HCT116 (cell line): ENCODE results near the gene PARVB. TPM values are rescaled to one million over a fixed set of nuclear protein-coding genes. Genes with fewer than 3 reads are reported as not detected.

Experiments
- ATAC-seq: fragments of 200-7000 bp; cut with Tn5 transposase; 2 replicates; pipeline ENCODE4 v1.9.1; 2020; ENCODE audit warnings: mild to moderate bottlenecking, moderate library complexity
- BruUV-seq: library from RNA; stranded (reverse); fragments of 400-500 nt; replicated peaks from 2 replicates; lab custom pipeline; 2021; lab: Mats Ljungman, UMichigan
- CTCF ChIA-PET: fragments of 300-600 bp; sonication (Branson Sonifier 250); formaldehyde crosslinking; loops from one replicate; lab custom pipeline; 2021; ENCODE audit warnings: antibody characterized with exemption; lab: Charles Lee
- POLR2A ChIA-PET: fragments of 300-600, 350-600 bp; sonication (Branson Sonifier 250); formaldehyde crosslinking; loops from one replicate; lab custom pipeline; 2021; ENCODE audit warnings: antibody characterized with exemption; lab: Charles Lee
- RAD21 ChIA-PET, 2 experiments: fragments of 300-600 bp; sonication (Branson Sonifier 250); formaldehyde crosslinking; loops; one replicate each; lab custom pipeline; 2023; ENCODE audit warnings: low total read pairs in 2 of 2; ENCODE audit not compliant: uncharacterized antibody in 2 of 2, unreplicated experiment in 2 of 2, low non-redundant PET in 1 of 2; lab: Charles Lee
- DNase-seq: peaks from one replicate; pipeline ENCODE4 v3.0.0-alpha.2; 2010; ENCODE audit warnings: low read depth, low spot score
- H2AFZ ChIP-seq: fragments of 200-600 bp; shearing (Covaris generic), sonication (generic); 2 replicates; pipeline ENCODE4 v1.6.1; 2017; ENCODE audit warnings: low read depth, mixed run types, mixed read lengths, antibody characterized with exemption, low read length; ENCODE audit not compliant: poor library complexity, severe bottlenecking
- H3K27ac ChIP-seq: 2 replicates; pipeline ENCODE4 v1.5.1; 2012; ENCODE audit warnings: low read depth, low read length
- H3K27me3 ChIP-seq: fragments of 200-600 bp; sonication (generic); 2 replicates; pipeline ENCODE4 v1.6.1; 2016; ENCODE audit warnings: mixed run types, low read length, mixed read lengths; ENCODE audit not compliant: insufficient read depth
- H3K36me3 ChIP-seq, 2 experiments: fragments of 200-500 bp in 1 of 2; fragments of 200-600 bp in 1 of 2; sonication (Bioruptor generic) in 1 of 2; sonication (generic) in 1 of 2; 2 replicates each; pipeline versions ENCODE4 v1.5.1 to v1.6.1; 2014 to 2016; ENCODE audit warnings: low read length in 2 of 2, inconsistent platforms in 1 of 2, mixed read lengths in 1 of 2, mixed run types in 1 of 2; ENCODE audit not compliant: insufficient read depth in 2 of 2, control insufficient read depth in 1 of 2
- H3K4me1 ChIP-seq, 2 experiments: fragments of 200-600 bp in 1 of 2; sonication (generic) in 1 of 2; 2 replicates each; pipeline versions ENCODE4 v1.5.1 to v1.6.1; 2012 to 2017; ENCODE audit warnings: low read length in 2 of 2, inconsistent platforms in 1 of 2, mild to moderate bottlenecking in 1 of 2, mixed read lengths in 1 of 2, mixed run types in 1 of 2, moderate library complexity in 1 of 2; ENCODE audit not compliant: insufficient read depth in 2 of 2, control insufficient read depth in 1 of 2
- H3K4me2 ChIP-seq: fragments of 200-600 bp; sonication (generic); 2 replicates; pipeline ENCODE4 v1.6.1; 2017; ENCODE audit warnings: mixed run types, low read length, mixed read lengths
- H3K4me3 ChIP-seq, 2 experiments: fragments of 200-600 bp in 1 of 2; sonication (generic) in 1 of 2; replicated peaks in 1 of 2; 2 replicates each; pipeline ENCODE4 v1.5.1; 2011 to 2016; ENCODE audit warnings: low read length in 2 of 2, control low read depth in 1 of 2, low read depth in 1 of 2, mild to moderate bottlenecking in 1 of 2, mixed read lengths in 1 of 2, mixed run types in 1 of 2
- H3K79me2 ChIP-seq: fragments of 200-600 bp; sonication (generic); 2 replicates; pipeline ENCODE4 v1.6.1; 2017; ENCODE audit warnings: mild to moderate bottlenecking, mixed run types, low read length, moderate library complexity, mixed read lengths; ENCODE audit not compliant: insufficient read depth
- H3K9ac ChIP-seq: fragments of 200-600 bp; sonication (generic); 2 replicates; pipeline ENCODE4 v1.6.1; 2016; ENCODE audit warnings: low read length, mixed read lengths
- H3K9me2 ChIP-seq: fragments of 200-600 bp; sonication (generic), shearing (Covaris generic); 2 replicates; pipeline ENCODE4 v1.6.1; 2017; ENCODE audit warnings: mixed run types, mild to moderate bottlenecking, moderate library complexity; ENCODE audit not compliant: insufficient read depth
- H3K9me3 ChIP-seq, 2 experiments: fragments of 200-500 bp in 1 of 2; fragments of 200-600 bp in 1 of 2; sonication (Bioruptor generic) in 1 of 2; sonication (generic) in 1 of 2; 2 replicates each; pipeline ENCODE4 v1.6.1; 2014 to 2017; ENCODE audit warnings: low read length in 2 of 2, mixed read lengths in 2 of 2, inconsistent platforms in 1 of 2, low read depth in 1 of 2, mild to moderate bottlenecking in 1 of 2, mixed run types in 1 of 2, moderate library complexity in 1 of 2; ENCODE audit not compliant: control insufficient read depth in 1 of 2, insufficient read depth in 1 of 2
- H4K20me1 ChIP-seq: fragments of 200-600 bp; sonication (generic), shearing (Covaris generic); 2 replicates; pipeline ENCODE4 v1.6.1; 2017; ENCODE audit warnings: mixed run types, mild to moderate bottlenecking, moderate library complexity; ENCODE audit not compliant: insufficient read depth
- ATF3 ChIP-seq: IDR thresholded peaks from 2 replicates; pipeline ENCODE4 v1.6.1; 2012
- CBX3 ChIP-seq: IDR thresholded peaks from 2 replicates; pipeline ENCODE4 v1.6.1; 2012; ENCODE audit warnings: low read depth
- CEBPB ChIP-seq: IDR thresholded peaks from 2 replicates; pipeline ENCODE4 v1.6.1; 2012; ENCODE audit warnings: low read depth
- EZH2phosphoT487 ChIP-seq: fragments of 200-600 bp; IDR thresholded peaks from 2 replicates; pipeline ENCODE4 v1.6.1; 2018; ENCODE audit warnings: antibody characterized with exemption, borderline replicate concordance
- FOSL1 ChIP-seq: IDR thresholded peaks from 2 replicates; pipeline ENCODE4 v1.6.1; 2012; ENCODE audit warnings: low read depth
- POLR2AphosphoS5 ChIP-seq: IDR thresholded peaks from 2 replicates; pipeline ENCODE4 v1.6.1; 2011; ENCODE audit warnings: mild to moderate bottlenecking, low read depth, low read length, moderate library complexity
- SP1 ChIP-seq: IDR thresholded peaks from 2 replicates; pipeline ENCODE4 v1.6.1; 2012; ENCODE audit warnings: low read depth
- SRF ChIP-seq: IDR thresholded peaks from 2 replicates; pipeline ENCODE4 v1.6.1; 2012; ENCODE audit warnings: low read depth
- TCF7L2 ChIP-seq: IDR thresholded peaks from 2 replicates; pipeline ENCODE4 v1.7.0; 2011; ENCODE audit warnings: borderline replicate concordance, inconsistent platforms; ENCODE audit not compliant: insufficient read depth, insufficient read length; ENCODE audit errors: extremely low read depth
- ZFX ChIP-seq: fragments of 450-650 bp; IDR thresholded peaks from 2 replicates; pipeline ENCODE4 v1.6.1; 2017
- ZNF274 ChIP-seq: fragments of 200-500 bp; sonication (Bioruptor generic); IDR thresholded peaks from 2 replicates; pipeline ENCODE4 v1.6.1; 2014; ENCODE audit warnings: mild to moderate bottlenecking, low read depth, low read length, inconsistent platforms
- intact Hi-C: fragments of 100-400 bp; cut with micrococcal nuclease; formaldehyde crosslinking; loops from 2 replicates; pipeline ENCODE4 v1.10.0; 2022
- total RNA-seq: library from RNA; stranded (reverse); gene quantifications from one replicate; pipeline ENCODE4 v1.2.1, GENCODE V29; 2021; ENCODE audit not compliant: unreplicated experiment
- TF ChIP-seq, protein P1 (sequence below): IDR thresholded peaks from 2 replicates; pipeline ENCODE4 v1.6.1; 2012

PARVB gene
- total RNA-seq, 1 experiment from 2014 or later, result 21.4 TPM

DNA sequence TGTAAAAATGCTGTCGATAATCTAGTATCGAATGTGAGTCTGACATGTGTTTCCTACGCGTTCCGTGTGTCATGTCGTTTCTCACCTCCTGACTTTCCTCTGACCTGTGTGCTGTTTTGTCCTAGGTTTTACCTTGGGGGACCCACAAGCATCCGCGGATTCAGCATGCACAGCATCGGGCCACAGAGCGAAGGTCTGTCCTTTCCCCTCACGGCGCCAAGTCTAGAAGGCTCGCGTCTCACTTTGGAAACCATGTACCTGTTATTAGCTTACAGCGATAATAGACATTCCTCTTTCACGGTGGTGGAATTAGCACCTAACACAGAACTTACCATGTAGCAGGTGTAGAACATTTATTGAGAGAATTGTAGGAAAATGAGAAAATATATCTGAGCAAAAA is 40.3 kb upstream of the PARVB start (continued):
- TF ChIP-seq ATF3, result no peak
- no peak for TF ChIP-seq FOSL1
- no peak for TF ChIP-seq CEBPB
- no peak for TF ChIP-seq ZNF274

DNA sequence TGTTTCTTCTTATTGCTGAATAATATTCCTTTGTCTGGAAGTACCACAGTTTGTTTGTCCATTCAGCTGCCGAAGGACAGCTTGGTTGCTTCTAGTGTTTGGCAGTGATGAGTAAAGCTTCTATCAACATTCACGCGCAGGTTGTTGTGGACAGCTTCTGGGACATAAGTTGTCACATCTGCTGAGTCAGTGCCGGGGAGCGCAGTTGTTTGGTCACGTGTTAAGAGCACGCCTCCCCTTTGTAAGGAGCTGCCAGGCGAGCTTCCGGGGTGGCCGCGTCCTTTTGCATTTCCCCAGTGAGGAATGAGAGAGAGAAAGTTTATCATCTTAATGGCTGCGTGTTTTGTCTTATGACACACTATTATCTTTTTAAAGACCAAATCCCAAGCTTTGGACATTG is 38.6 kb upstream of the PARVB start:
- ChIA-PET CTCF (no interaction called here), RAD21 (no interaction called here), POLR2A (no interaction called here)
- BruUV-seq, result no TSS peak
- intact Hi-C loops, result no loop called here
- no peaks in the 10 kb centered on the region for H3K79me2 ChIP-seq
- H3K9me2 ChIP-seq, result no peaks in the 10 kb centered on the region
- no peak overlapping the region for H3K27ac ChIP-seq
- no peak overlapping the region for H3K4me2 ChIP-seq
- ATAC-seq (no peak), DNase-seq (no peak)
- no peaks in the 10 kb centered on the region for H3K27me3 ChIP-seq
- H3K36me3 ChIP-seq, result peaks cover 11 to 37% of the 10 kb centered on the region in 2 experiments; a peak in 3 of 4 replicates
- no peaks in the 10 kb centered on the region for H3K4me1 ChIP-seq
- H3K4me3 ChIP-seq, result no peak overlapping the region
- no peak overlapping the region for H3K9ac ChIP-seq
- no peaks in the 10 kb centered on the region for H4K20me1 ChIP-seq
- TF ChIP-seq, protein P1, sequence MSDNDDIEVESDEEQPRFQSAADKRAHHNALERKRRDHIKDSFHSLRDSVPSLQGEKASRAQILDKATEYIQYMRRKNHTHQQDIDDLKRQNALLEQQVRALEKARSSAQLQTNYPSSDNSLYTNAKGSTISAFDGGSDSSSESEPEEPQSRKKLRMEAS, result no peak
- TF ChIP-seq EZH2phosphoT487, result no peak
- TF ChIP-seq ZFX, result no peak
- TF ChIP-seq TCF7L2, result no peak
- no peak for TF ChIP-seq POLR2AphosphoS5
- TF ChIP-seq SRF, result no peak
- no peak for TF ChIP-seq ZNF274
- no peak for TF ChIP-seq CBX3
- TF ChIP-seq SP1, result no peak
- no peaks in the 10 kb centered on the region for H3K9me3 ChIP-seq
- no peak overlapping the region for H2AFZ ChIP-seq
